DMS53 treated with DMSO at 0.1 percent for 48 hours (cell line): ENCODE data around the gene C16orf90.
"Not testable (repeated sequence)": the region's sequence is repeated elsewhere in the genome, so short reads cannot be mapped to it uniquely, and the experiment has no call there.

ENCODE experiments used
- DNase-seq: peaks from one replicate; lab custom pipeline; 2025; ENCODE audit not compliant: unreplicated experiment; lab: John Stamatoyannopoulos, UW

Gene C16orf90

GRCh38 chr16:3513892-3514583, 18.7 kb upstream of the C16orf90 start:
- DNase-seq: peak; percentile 43

GRCh38 chr16:3511286-3512180, 16.2 kb upstream of the C16orf90 start:
- DNase-seq: no peak

DNA sequence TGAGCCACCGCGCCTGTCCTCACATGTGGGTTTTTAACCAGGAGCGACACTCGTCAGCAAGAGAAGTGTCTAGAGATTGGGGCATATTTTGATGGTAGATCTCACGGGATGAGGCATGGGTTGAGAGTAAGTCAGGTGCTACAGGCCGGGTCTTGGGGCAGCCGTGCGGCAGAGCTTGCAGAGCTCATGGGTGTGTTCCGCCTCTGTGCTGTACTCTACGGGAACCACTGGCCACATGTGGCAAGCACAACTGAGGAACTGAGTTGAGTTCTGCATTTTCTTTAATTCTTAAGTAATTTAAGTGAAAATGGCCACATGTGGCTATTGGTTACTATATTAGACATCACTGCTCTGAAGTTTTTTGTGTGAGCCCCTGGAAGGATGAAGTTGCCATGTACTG, 15.1 kb upstream of the C16orf90 start:
- DNase-seq: no peak

DNA sequence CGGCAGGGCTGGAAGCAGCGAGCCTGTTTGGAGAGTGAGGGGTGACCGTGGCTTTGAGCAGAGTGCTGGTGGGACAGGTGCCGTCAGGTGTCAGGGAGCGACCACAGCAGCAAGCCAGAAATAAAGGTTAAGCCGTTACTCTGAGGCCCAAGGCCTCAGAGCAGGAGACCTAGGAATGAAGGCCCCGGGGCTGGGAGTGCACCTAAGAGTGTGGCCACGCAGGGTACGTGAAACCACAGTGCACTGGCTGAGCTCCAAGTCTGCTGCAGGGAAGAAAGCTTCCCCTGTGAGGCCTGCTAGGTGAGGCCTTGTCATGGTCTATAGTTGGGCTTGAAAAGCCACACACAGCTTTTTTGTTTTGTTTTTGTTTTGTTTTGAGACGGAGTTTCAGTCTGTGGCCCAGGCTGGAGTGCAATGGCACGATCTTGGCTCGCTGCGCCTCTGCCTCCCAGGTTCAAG, 14.2 kb upstream of the C16orf90 start:
- DNase-seq: no peak

DNA sequence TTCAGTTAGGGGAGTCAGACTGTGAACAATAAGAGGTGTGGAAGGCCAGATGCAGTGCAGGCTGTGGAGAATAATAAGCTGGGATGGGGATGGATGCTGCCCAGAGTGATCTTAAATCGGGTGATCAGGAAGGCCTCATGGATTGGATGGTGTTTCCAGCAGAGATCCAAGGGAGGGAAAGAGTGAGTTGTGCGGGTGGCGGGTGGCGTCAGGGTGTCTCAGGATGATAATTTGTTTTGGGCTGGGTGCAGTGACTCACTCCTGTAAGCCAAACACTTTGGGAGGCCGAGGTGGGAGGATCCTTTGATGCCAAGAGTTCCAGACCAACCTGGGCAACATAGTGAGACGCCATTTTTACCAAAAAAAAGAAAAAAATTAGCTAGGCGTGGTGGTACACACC, 13.4 kb upstream of the C16orf90 start:
- DNase-seq: no peak

DNA sequence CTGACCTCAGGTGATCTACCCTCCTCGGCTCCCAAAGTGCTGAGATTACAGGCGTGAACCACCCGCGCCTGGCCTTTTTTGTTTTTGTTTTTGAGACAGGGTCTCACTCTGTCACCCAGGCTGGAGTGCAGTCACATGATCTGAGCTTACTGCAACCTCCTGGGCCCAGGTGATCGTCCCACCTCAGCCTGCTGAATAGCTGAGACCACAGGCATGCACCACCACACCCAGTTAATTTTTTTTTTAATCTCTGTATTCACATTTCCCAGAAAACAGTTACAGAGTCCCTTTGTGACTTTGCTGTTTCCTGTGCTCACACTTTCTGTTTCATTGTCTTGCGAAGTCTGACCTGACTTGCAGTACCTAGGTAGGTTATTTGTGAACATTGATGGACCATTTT, 8.2 kb upstream of the C16orf90 start:
- no peak for DNase-seq

DNA sequence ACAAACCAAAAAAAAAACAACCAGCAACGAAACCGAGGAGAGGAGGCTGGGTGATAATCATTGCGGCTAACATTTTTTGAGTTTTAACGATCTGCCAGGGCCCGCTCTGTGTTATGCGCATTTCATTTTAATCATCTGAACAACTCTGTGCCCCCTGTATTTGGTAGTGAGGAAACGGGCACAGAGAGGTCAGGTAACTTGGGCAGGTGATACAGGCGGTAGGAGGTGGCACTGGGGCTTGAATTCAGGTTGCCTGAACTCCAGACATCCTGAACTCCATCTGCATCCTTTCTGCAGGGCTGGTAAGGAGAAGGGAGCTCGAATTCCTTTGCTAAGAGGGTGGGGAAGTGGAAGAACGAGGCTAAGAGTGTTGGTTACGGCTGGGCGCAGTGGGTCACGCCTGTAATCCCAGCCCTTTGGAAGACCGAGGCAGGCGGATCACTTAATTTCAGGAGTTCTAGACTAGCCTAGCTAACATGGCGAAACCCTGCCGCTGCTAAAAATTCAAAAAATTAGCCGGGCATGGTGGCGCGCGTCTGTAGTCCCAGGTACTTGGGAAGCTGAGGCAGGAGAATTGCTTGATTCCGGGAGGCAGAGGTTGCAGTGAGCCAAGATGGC, 6.6 kb upstream of the C16orf90 start:
- no peak for DNase-seq

DNA sequence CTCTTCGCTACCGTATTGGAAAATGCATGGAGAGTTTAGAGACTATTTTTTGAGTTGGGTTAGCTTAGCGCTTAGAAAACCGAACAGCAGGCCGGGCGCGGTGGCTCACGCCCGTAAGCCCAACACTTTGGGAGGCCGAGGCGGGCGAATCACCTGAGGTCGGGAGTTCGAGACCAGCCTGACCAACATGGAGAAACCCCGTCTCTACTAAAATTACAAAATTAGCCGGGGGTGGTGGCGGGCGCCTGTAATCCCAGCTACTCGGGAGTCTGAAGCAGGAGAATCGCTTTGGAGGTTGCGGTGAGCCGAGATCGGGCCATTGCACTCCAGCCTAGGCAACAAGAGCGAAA, 6.1 kb upstream of the C16orf90 start:
- DNase-seq: not testable (repeated sequence)

GRCh38 chr16:3498988-3499387, 3.7 kb upstream of the C16orf90 start:
- no peak for DNase-seq

- no peak for DNase-seq
Observed at GRCh38 chr16:3497771-3498170, 2.5 kb upstream of the C16orf90 start.

DNA sequence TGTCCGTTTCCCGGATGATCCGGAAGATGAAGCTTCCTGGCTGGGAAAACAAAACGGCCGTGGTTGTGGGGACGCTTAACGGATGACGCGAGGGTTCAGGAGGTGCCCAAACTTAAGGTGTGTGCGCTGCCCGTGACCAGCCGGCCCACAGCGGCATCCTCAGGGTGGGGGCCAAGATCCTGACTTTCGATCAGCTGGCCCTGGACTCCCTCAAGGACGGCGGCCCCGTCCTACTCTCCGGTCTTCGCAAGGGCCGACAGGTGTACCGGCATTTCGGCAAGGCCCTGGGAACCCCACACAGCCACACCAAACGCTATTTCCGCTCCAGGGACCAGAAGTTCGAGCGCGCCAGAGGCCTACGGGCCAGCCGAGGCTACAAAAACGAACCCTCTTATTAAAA, 1.1 kb upstream of the C16orf90 start:
- DNase-seq: no peak

DNA sequence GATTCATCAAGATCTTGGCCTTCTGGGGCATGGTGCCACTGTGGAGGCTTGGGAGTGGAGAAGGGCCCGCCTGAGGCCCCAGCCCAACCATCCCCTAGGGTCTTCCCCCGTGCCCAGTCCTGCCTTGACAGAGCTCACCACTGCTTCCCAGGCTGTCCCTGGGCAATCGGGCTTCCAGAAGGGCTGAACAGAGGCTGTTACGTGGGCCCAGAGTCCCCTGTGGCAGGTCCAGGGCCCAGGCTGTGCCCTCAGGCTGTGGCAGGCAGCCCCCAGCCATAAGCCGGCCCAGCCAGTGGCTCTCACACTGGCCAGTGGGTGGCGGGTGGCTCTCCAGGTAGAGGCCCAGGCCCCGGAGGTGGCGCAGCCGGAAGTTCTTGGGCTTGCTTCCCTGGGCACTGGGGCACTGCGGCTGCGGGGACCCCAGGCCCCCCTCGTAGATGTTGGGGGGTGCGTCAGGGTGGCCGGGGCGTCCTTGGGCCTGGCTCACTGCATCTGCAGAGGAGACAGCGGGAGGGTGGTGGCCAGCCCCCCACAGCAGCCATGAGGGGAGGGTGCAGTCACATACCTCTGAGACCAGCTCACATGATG, 809 bp downstream of the C16orf90 start:
- DNase-seq: no peak

DNA sequence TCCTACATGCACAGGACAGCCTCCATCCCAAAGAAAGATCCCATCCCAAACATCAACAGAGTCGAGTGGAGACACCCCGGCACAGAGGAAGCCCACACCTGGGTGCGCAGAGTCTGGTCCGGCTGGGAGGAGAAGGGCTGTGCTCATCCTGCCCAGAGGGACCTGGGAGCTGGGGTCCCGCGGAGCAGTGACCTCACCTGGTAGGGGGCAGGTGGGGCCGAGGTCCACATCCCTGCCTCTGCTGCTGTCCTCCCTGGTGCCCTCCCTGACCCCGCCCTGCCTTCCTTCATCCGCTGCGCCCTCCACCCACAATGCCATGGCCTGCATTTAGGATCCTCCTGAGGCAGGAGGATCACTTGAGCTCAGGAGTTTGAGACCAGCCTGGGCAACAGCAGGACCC, 2.9 kb downstream of the C16orf90 start:
- no peak for DNase-seq

GRCh38 chr16:3490911-3491629, 4.2 kb downstream of the C16orf90 start:
- DNase-seq: peak; percentile 18

- no peak for DNase-seq
Observed at GRCh38 chr16:3488801-3489200, 6.5 kb downstream of the C16orf90 start.

DNA sequence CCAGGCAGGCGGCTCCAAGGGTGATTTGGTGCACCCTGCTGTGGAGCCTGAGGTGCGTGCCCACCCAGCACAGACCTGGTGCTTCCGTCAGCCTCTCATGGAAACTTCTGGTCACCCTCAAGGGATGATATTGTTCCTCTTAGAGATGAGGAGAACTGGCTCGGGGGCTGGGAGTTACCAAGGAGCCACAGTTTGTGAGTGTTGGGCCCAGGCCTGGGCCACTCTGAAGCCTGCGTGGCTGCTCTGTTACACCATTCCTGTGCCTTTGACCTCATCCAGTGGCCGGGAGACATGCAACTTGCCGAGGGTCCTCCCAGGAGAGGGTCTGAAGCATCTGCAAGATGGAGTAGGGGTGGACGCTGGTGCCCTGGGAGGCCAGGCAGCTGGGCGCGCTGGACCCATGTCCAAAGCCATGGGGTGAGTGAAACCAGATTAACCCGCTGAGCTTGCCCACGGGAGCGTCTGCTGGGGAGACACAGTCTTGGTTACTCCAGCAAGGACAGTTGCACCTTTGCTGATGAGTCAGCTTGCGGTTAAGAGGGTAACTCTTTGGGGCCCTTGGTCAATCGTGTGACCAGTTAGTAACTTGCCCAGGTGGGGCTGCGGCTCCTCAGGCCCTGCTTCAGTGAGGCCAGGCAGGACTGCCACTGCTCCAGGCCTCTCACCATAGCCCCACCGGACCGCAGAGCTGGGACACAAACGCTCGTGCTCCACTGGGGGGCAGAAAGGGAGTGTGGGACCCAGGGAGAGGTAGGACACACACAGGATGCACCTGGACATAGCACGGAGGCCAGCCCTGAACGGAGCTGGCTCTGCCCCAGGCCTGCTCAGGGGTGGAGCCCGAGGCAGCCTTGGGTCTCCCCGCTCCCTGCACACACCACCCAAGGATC, 7.5 kb downstream of the C16orf90 start:
- DNase-seq: no peak

DNA sequence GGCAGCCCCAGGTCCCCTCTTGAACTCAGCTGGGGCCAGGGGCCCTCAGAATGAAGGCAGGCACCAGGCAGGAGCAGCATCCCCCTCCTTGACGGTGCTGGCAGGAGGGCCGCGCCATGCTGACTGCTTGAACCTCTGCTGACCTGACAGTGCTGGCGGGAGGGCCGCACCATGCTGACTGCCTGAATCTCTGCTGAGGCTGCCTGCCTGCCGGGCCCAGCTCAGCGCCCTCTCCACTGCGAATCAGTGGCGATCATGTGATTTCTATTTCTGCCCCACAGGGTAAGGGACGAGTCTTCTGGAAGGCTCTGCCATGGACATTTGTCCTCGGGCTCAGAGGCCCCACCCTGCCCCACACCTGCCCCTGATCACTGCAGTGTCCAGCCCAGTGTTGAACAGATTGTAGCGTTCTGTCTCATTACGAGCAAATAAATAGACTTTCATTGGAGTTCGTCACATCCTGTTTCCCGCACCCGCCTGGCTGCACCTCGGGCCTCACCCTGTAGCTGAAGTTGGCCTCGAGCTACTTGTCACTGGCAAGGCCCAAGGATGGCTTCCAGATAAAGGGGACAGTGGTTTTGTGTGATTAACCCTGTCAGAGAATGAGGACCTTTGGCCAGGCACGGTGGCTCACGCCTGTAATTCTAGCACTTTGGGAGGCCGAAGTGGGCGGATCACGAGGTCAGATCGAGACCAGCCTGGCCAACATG, 8.6 kb downstream of the C16orf90 start:
- DNase-seq: no peak

- no peak for DNase-seq
Observed at GRCh38 chr16:3485821-3486505, 9.3 kb downstream of the C16orf90 start.
